HCT116 (cell line): ENCODE measurements around the gene TUB. TPM values are rescaled to one million over a fixed set of nuclear protein-coding genes. Genes with fewer than 3 reads are reported as not detected.

ENCODE experiments used
- ATAC-seq: fragments of 200-7000 bp; cut with Tn5 transposase; 2 replicates; pipeline ENCODE4 v1.9.1; 2020; ENCODE audit warnings: mild to moderate bottlenecking, moderate library complexity
- Bru-seq: library from RNA; stranded (reverse); fragments of 400-500 nt; gene quantifications from one replicate; lab custom pipeline; 2021; lab: Mats Ljungman, UMichigan
- BruChase-seq, 2 experiments: library from RNA; stranded (reverse); fragments of 400-500 nt; gene quantifications; one replicate each; lab custom pipeline; 2021; lab: Mats Ljungman, UMichigan
- BruUV-seq: library from RNA; stranded (reverse); fragments of 400-500 nt; replicated peaks from 2 replicates; lab custom pipeline; 2021; lab: Mats Ljungman, UMichigan
- CTCF ChIA-PET: fragments of 300-600 bp; sonication (Branson Sonifier 250); formaldehyde crosslinking; loops from one replicate; lab custom pipeline; 2021; ENCODE audit warnings: antibody characterized with exemption; lab: Charles Lee
- POLR2A ChIA-PET: fragments of 300-600, 350-600 bp; sonication (Branson Sonifier 250); formaldehyde crosslinking; loops from one replicate; lab custom pipeline; 2021; ENCODE audit warnings: antibody characterized with exemption; lab: Charles Lee
- RAD21 ChIA-PET, 2 experiments: fragments of 300-600 bp; sonication (Branson Sonifier 250); formaldehyde crosslinking; loops; one replicate each; lab custom pipeline; 2023; ENCODE audit warnings: low total read pairs in 2 of 2; ENCODE audit not compliant: uncharacterized antibody in 2 of 2, unreplicated experiment in 2 of 2, low non-redundant PET in 1 of 2; lab: Charles Lee
- DNase-seq: peaks from one replicate; pipeline ENCODE4 v3.0.0-alpha.2; 2010; ENCODE audit warnings: low read depth, low spot score
- H2AFZ ChIP-seq: fragments of 200-600 bp; shearing (Covaris generic), sonication (generic); 2 replicates; pipeline ENCODE4 v1.6.1; 2017; ENCODE audit warnings: low read depth, mixed run types, mixed read lengths, antibody characterized with exemption, low read length; ENCODE audit not compliant: poor library complexity, severe bottlenecking
- H3K27ac ChIP-seq: 2 replicates; pipeline ENCODE4 v1.5.1; 2012; ENCODE audit warnings: low read depth, low read length
- H3K27me3 ChIP-seq: fragments of 200-600 bp; sonication (generic); 2 replicates; pipeline ENCODE4 v1.6.1; 2016; ENCODE audit warnings: mixed run types, low read length, mixed read lengths; ENCODE audit not compliant: insufficient read depth
- H3K36me3 ChIP-seq, 2 experiments: fragments of 200-500 bp in 1 of 2; fragments of 200-600 bp in 1 of 2; sonication (Bioruptor generic) in 1 of 2; sonication (generic) in 1 of 2; 2 replicates each; pipeline versions ENCODE4 v1.5.1 to v1.6.1; 2014 to 2016; ENCODE audit warnings: low read length in 2 of 2, inconsistent platforms in 1 of 2, mixed read lengths in 1 of 2, mixed run types in 1 of 2; ENCODE audit not compliant: insufficient read depth in 2 of 2, control insufficient read depth in 1 of 2
- H3K4me1 ChIP-seq, 2 experiments: fragments of 200-600 bp in 1 of 2; sonication (generic) in 1 of 2; 2 replicates each; pipeline versions ENCODE4 v1.5.1 to v1.6.1; 2012 to 2017; ENCODE audit warnings: low read length in 2 of 2, inconsistent platforms in 1 of 2, mild to moderate bottlenecking in 1 of 2, mixed read lengths in 1 of 2, mixed run types in 1 of 2, moderate library complexity in 1 of 2; ENCODE audit not compliant: insufficient read depth in 2 of 2, control insufficient read depth in 1 of 2
- H3K4me2 ChIP-seq: fragments of 200-600 bp; sonication (generic); 2 replicates; pipeline ENCODE4 v1.6.1; 2017; ENCODE audit warnings: mixed run types, low read length, mixed read lengths
- H3K4me3 ChIP-seq, 2 experiments: fragments of 200-600 bp in 1 of 2; sonication (generic) in 1 of 2; replicated peaks in 1 of 2; 2 replicates each; pipeline ENCODE4 v1.5.1; 2011 to 2016; ENCODE audit warnings: low read length in 2 of 2, control low read depth in 1 of 2, low read depth in 1 of 2, mild to moderate bottlenecking in 1 of 2, mixed read lengths in 1 of 2, mixed run types in 1 of 2
- H3K79me2 ChIP-seq: fragments of 200-600 bp; sonication (generic); 2 replicates; pipeline ENCODE4 v1.6.1; 2017; ENCODE audit warnings: mild to moderate bottlenecking, mixed run types, low read length, moderate library complexity, mixed read lengths; ENCODE audit not compliant: insufficient read depth
- H3K9ac ChIP-seq: fragments of 200-600 bp; sonication (generic); 2 replicates; pipeline ENCODE4 v1.6.1; 2016; ENCODE audit warnings: low read length, mixed read lengths
- H3K9me2 ChIP-seq: fragments of 200-600 bp; sonication (generic), shearing (Covaris generic); 2 replicates; pipeline ENCODE4 v1.6.1; 2017; ENCODE audit warnings: mixed run types, mild to moderate bottlenecking, moderate library complexity; ENCODE audit not compliant: insufficient read depth
- H3K9me3 ChIP-seq, 2 experiments: fragments of 200-500 bp in 1 of 2; fragments of 200-600 bp in 1 of 2; sonication (Bioruptor generic) in 1 of 2; sonication (generic) in 1 of 2; 2 replicates each; pipeline ENCODE4 v1.6.1; 2014 to 2017; ENCODE audit warnings: low read length in 2 of 2, mixed read lengths in 2 of 2, inconsistent platforms in 1 of 2, low read depth in 1 of 2, mild to moderate bottlenecking in 1 of 2, mixed run types in 1 of 2, moderate library complexity in 1 of 2; ENCODE audit not compliant: control insufficient read depth in 1 of 2, insufficient read depth in 1 of 2
- H4K20me1 ChIP-seq: fragments of 200-600 bp; sonication (generic), shearing (Covaris generic); 2 replicates; pipeline ENCODE4 v1.6.1; 2017; ENCODE audit warnings: mixed run types, mild to moderate bottlenecking, moderate library complexity; ENCODE audit not compliant: insufficient read depth
- ATF3 ChIP-seq: IDR thresholded peaks from 2 replicates; pipeline ENCODE4 v1.6.1; 2012
- CBX3 ChIP-seq: IDR thresholded peaks from 2 replicates; pipeline ENCODE4 v1.6.1; 2012; ENCODE audit warnings: low read depth
- CEBPB ChIP-seq: IDR thresholded peaks from 2 replicates; pipeline ENCODE4 v1.6.1; 2012; ENCODE audit warnings: low read depth
- CTCF ChIP-seq, 3 experiments: fragments of 200-600 bp in 1 of 3; sonication (generic) in 1 of 3; IDR thresholded peaks in 2 of 3; conservative IDR thresholded peaks in 1 of 3; 2 replicates each; pipeline ENCODE4 v1.5.1; 2012 to 2017; ENCODE audit warnings: low read depth in 2 of 3, low read length in 2 of 3, antibody characterized with exemption in 1 of 3, borderline replicate concordance in 1 of 3, control low read depth in 1 of 3, mild to moderate bottlenecking in 1 of 3, mixed read lengths in 1 of 3, mixed run types in 1 of 3, moderate library complexity in 1 of 3; ENCODE audit not compliant: insufficient read depth in 1 of 3
- EGR1 ChIP-seq: IDR thresholded peaks from 2 replicates; pipeline ENCODE4 v1.6.1; 2012; ENCODE audit warnings: low read depth
- EZH2 ChIP-seq: fragments of 200-600 bp; sonication (generic); IDR thresholded peaks from 2 replicates; pipeline ENCODE4 v1.6.1; 2017; ENCODE audit warnings: antibody characterized with exemption, mixed run types
- EZH2phosphoT487 ChIP-seq: fragments of 200-600 bp; IDR thresholded peaks from 2 replicates; pipeline ENCODE4 v1.6.1; 2018; ENCODE audit warnings: antibody characterized with exemption, borderline replicate concordance
- FOSL1 ChIP-seq: IDR thresholded peaks from 2 replicates; pipeline ENCODE4 v1.6.1; 2012; ENCODE audit warnings: low read depth
- JUND ChIP-seq: IDR thresholded peaks from 2 replicates; pipeline ENCODE4 v1.6.1; 2012
- POLR2A ChIP-seq: IDR thresholded peaks from 2 replicates; pipeline ENCODE4 v1.7.0; 2011; ENCODE audit warnings: borderline replicate concordance; ENCODE audit not compliant: insufficient read depth, insufficient read length; ENCODE audit errors: extremely low read depth
- RAD21 ChIP-seq: IDR thresholded peaks from 2 replicates; pipeline ENCODE4 v1.6.1; 2012; ENCODE audit warnings: low read depth, mild to moderate bottlenecking
- REST ChIP-seq: IDR thresholded peaks from 2 replicates; pipeline ENCODE4 v1.6.1; 2012; ENCODE audit warnings: low read depth
- SIN3A ChIP-seq: IDR thresholded peaks from 2 replicates; pipeline ENCODE4 v1.6.1; 2012; ENCODE audit warnings: low read depth
- SP1 ChIP-seq: IDR thresholded peaks from 2 replicates; pipeline ENCODE4 v1.6.1; 2012; ENCODE audit warnings: low read depth
- SRF ChIP-seq: IDR thresholded peaks from 2 replicates; pipeline ENCODE4 v1.6.1; 2012; ENCODE audit warnings: low read depth
- YY1 ChIP-seq: IDR thresholded peaks from 2 replicates; pipeline ENCODE4 v1.6.1; 2011; ENCODE audit warnings: low read length, low read depth, moderate library complexity, mild to moderate bottlenecking; ENCODE audit not compliant: insufficient replicate concordance; ENCODE audit errors: extremely low read depth
- ZBTB33 ChIP-seq: IDR thresholded peaks from 2 replicates; pipeline ENCODE4 v1.6.1; 2011; ENCODE audit warnings: mild to moderate bottlenecking, low read length, moderate library complexity; ENCODE audit not compliant: insufficient replicate concordance; ENCODE audit errors: extremely low read depth
- ZFX ChIP-seq: fragments of 450-650 bp; IDR thresholded peaks from 2 replicates; pipeline ENCODE4 v1.6.1; 2017
- ZNF274 ChIP-seq: fragments of 200-500 bp; sonication (Bioruptor generic); IDR thresholded peaks from 2 replicates; pipeline ENCODE4 v1.6.1; 2014; ENCODE audit warnings: mild to moderate bottlenecking, low read depth, low read length, inconsistent platforms
- intact Hi-C: fragments of 100-400 bp; cut with micrococcal nuclease; formaldehyde crosslinking; loops from 2 replicates; pipeline ENCODE4 v1.10.0; 2022
- long read RNA-seq: library from polyadenylated mRNA; unstranded; transcript quantifications from one replicate; pipeline ENCODE4 v2.0.0, GENCODE V29; 2021; ENCODE audit not compliant: unreplicated experiment
- polyA plus RNA-seq: library from polyadenylated mRNA; unstranded; fragments of >200 nt; gene quantifications from 2 replicates; pipeline ENCODE4 v1.2.1, GENCODE V29; 2012; ENCODE audit warnings: missing spikeins
- total RNA-seq: library from RNA; stranded (reverse); gene quantifications from one replicate; pipeline ENCODE4 v1.2.1, GENCODE V29; 2021; ENCODE audit not compliant: unreplicated experiment

TUB gene
- total RNA-seq (0.02 TPM), Bru-seq, nascent RNA (percentile 7 among the genes with signal in this experiment), BruChase-seq, experiment 1, labeled RNA remaining after a 6-hour chase (percentile 4 among the genes with signal in this experiment), BruChase-seq, experiment 2, labeled RNA remaining after a 2-hour chase (percentile 7 among the genes with signal in this experiment)
- polyA plus RNA-seq: not detected in 2 replicates
- long read RNA-seq: 0 reads

GRCh38 chr11:8080674-8081590 lies at the start of gene TUB:
TSS of gene TUB (plus strand) at chr11:8081211. CDS start at chr11:8081511, 300 bp downstream.
- BruUV-seq: no TSS peak
- intact Hi-C loops: no loop called here
- ChIA-PET RAD21 (no interaction called here), POLR2A (no interaction called here), CTCF (no interaction called here)
- Histone ChIP-seq H2AFZ (no peak within 1 kb of the TSS), H3K4me2 (no peak within 1 kb of the TSS), H3K27ac (no peak within 1 kb of the TSS), H3K9me2 (no peaks in the 10 kb centered on the region; the same call in 1 of the 2 replicates), H3K9ac (no peak within 1 kb of the TSS), H3K27me3 (0 out of 2 replicates have a peak, but pooled peaks cover 4% of the 10 kb centered on the region), H3K4me3 (no peak within 1 kb of the TSS), H3K4me1 (no peaks in the 10 kb centered on the region), H4K20me1 (no peaks in the 10 kb centered on the region), H3K36me3 (no peaks in the 10 kb centered on the region), H3K79me2 (no peaks in the 10 kb centered on the region), H3K9me3 (no peaks in the 10 kb centered on the region)
- DNase-seq (no peak), ATAC-seq (no peak)
- TF ChIP-seq SRF: no peak
- no peak for TF ChIP-seq YY1
- TF ChIP-seq POLR2A: no peak
- TF ChIP-seq FOSL1: no peak
- TF ChIP-seq ATF3: no peak
- no peak for TF ChIP-seq CTCF (IDR thresholded peaks at IDR 0.05 in 2 of 3, conservative IDR thresholded peaks at IDR 0.05 in 1 of 3; ENCODE audit: borderline replicate concordance in 1 of 3, insufficient read depth in 1 of 3, low read depth in 2 of 3, low read length in 2 of 3)
- no peak for TF ChIP-seq EZH2phosphoT487
- no peak for TF ChIP-seq EZH2
- no peak for TF ChIP-seq SP1
- no peak for TF ChIP-seq RAD21
- TF ChIP-seq REST: no peak
- no peak for TF ChIP-seq EGR1
- no peak for TF ChIP-seq ZFX
- TF ChIP-seq CEBPB: no peak
- no peak for TF ChIP-seq CBX3
- no peak for TF ChIP-seq JUND
- no peak for TF ChIP-seq ZNF274
- TF ChIP-seq SIN3A: no peak
- no peak for TF ChIP-seq ZBTB33
